ENCODE results near the gene SLC25A21.

Gene SLC25A21

GRCh38 chr14:36998686-36999085 is 173.7 kb downstream of the SLC25A21 start:
- TF ChIP-seq CTCF (IDR thresholded peaks at IDR 0.05; ENCODE audit: insufficient read depth, low read length, missing control alignments), result no peak
- CTCF ChIA-PET, result no interaction called here

GRCh38 chr14:36997843-36998242 is 174.6 kb downstream of the SLC25A21 start:
- TF ChIP-seq CTCF (IDR thresholded peaks at IDR 0.05; ENCODE audit: insufficient read depth, low read length, missing control alignments), result no peak
- POLR2A ChIA-PET, result no interaction called here

More at GRCh38 chr14:36998686-36999085, 173.7 kb downstream of the SLC25A21 start:
- no peak overlapping the region for H3K4me3 ChIP-seq (ENCODE audit: low read depth, low read length)
- POLR2A ChIA-PET, result no interaction called here
- no peak for DNase-seq (ENCODE audit: low read depth, low spot score)

GRCh38 chr14:36996857-36997590 is 175.4 kb downstream of the SLC25A21 start:
- no peak overlapping the region for H3K4me3 ChIP-seq (ENCODE audit: low read depth, low read length)
- CTCF ChIA-PET, result interaction anchor here (1.2 kb wide), 1 partner anchor 10 kb away, joined by 3 read pairs; no protein-coding TSS in a partner anchor
- POLR2A ChIA-PET, result no interaction called here
- TF ChIP-seq CTCF (IDR thresholded peaks at IDR 0.05; ENCODE audit: insufficient read depth, low read length, missing control alignments), result no peak
- DNase-seq (ENCODE audit: low read depth, low spot score), result no peak

More at GRCh38 chr14:36997843-36998242, 174.6 kb downstream of the SLC25A21 start:
- CTCF ChIA-PET, result no interaction called here
- DNase-seq (ENCODE audit: low read depth, low spot score), result no peak
- H3K4me3 ChIP-seq (ENCODE audit: low read depth, low read length), result no peak overlapping the region

GRCh38 chr14:36996133-36996856 is 176.1 kb downstream of the SLC25A21 start:
- no peak for DNase-seq (ENCODE audit: low read depth, low spot score)
- H3K4me3 ChIP-seq (ENCODE audit: low read depth, low read length), result no peak overlapping the region
- TF ChIP-seq CTCF (IDR thresholded peaks at IDR 0.05; ENCODE audit: insufficient read depth, low read length, missing control alignments), result no peak
- ChIA-PET CTCF (interaction anchor here (1.2 kb wide), 1 partner anchor 9 kb away, joined by 3 read pairs; no protein-coding TSS in a partner anchor), POLR2A (no interaction called here)

GRCh38 chr14:36989806-36990205 is 182.6 kb downstream of the SLC25A21 start:
- POLR2A ChIA-PET, result no interaction called here
- CTCF ChIA-PET, result no interaction called here
- no peak overlapping the region for H3K4me3 ChIP-seq (ENCODE audit: low read depth, low read length)
- TF ChIP-seq CTCF (IDR thresholded peaks at IDR 0.05; ENCODE audit: insufficient read depth, low read length, missing control alignments), result no peak
- DNase-seq (ENCODE audit: low read depth, low spot score), result no peak

GRCh38 chr14:36988989-36989388 is 183.4 kb downstream of the SLC25A21 start:
- DNase-seq (ENCODE audit: low read depth, low spot score), result no peak
- TF ChIP-seq CTCF (IDR thresholded peaks at IDR 0.05; ENCODE audit: insufficient read depth, low read length, missing control alignments), result no peak
- ChIA-PET CTCF (no interaction called here), POLR2A (no interaction called here)
- no peak overlapping the region for H3K4me3 ChIP-seq (ENCODE audit: low read depth, low read length)
